HG02852 (cell line): Measurements from ENCODE around the gene NEDD4L.

ENCODE experiments used
- ATAC-seq: cut with Tn5 transposase; IDR thresholded peaks from one replicate; pipeline ENCODE4 v1.9.1; 2021; ENCODE audit warnings: mild to moderate bottlenecking, moderate library complexity; ENCODE audit not compliant: unreplicated experiment

The NEDD4L gene

GRCh38 chr18:58309099-58309498, 265.1 kb downstream of the NEDD4L start:
- ATAC-seq: no peak

GRCh38 chr18:58309610-58310239, 265.7 kb downstream of the NEDD4L start:
- no peak for ATAC-seq

- ATAC-seq: no peak
Observed at GRCh38 chr18:58310517-58310916, 266.5 kb downstream of the NEDD4L start.

- no peak for ATAC-seq
Observed at GRCh38 chr18:58311390-58311789, 267.4 kb downstream of the NEDD4L start.

GRCh38 chr18:58313491-58314032, 269.5 kb downstream of the NEDD4L start:
- no peak for ATAC-seq

- ATAC-seq: no peak
Observed at GRCh38 chr18:58314284-58314683, 270.3 kb downstream of the NEDD4L start.

GRCh38 chr18:58315041-58315440, 271.0 kb downstream of the NEDD4L start:
- no peak for ATAC-seq

GRCh38 chr18:58315739-58316215, 271.8 kb downstream of the NEDD4L start:
- no peak for ATAC-seq

GRCh38 chr18:58316396-58317342, 272.6 kb downstream of the NEDD4L start:
- ATAC-seq: no peak

- no peak for ATAC-seq
Observed at GRCh38 chr18:58319719-58320118, 275.7 kb downstream of the NEDD4L start.

GRCh38 chr18:58320907-58321561, 277.0 kb downstream of the NEDD4L start:
- no peak for ATAC-seq

GRCh38 chr18:58321986-58322385, 278.0 kb downstream of the NEDD4L start:
- no peak for ATAC-seq

- ATAC-seq: no peak
Observed at GRCh38 chr18:58322464-58322863, 278.4 kb downstream of the NEDD4L start.

- no peak for ATAC-seq
Observed at GRCh38 chr18:58323866-58324762, 280.1 kb downstream of the NEDD4L start.

GRCh38 chr18:58324824-58325480, 280.9 kb downstream of the NEDD4L start:
- no peak for ATAC-seq

GRCh38 chr18:58325494-58325893, 281.5 kb downstream of the NEDD4L start:
- ATAC-seq: no peak

- no peak for ATAC-seq
Observed at GRCh38 chr18:58334061-58334460, 290.0 kb downstream of the NEDD4L start.

- ATAC-seq: no peak
Observed at GRCh38 chr18:58335223-58335622, 291.2 kb downstream of the NEDD4L start.

GRCh38 chr18:58335821-58336220, 291.8 kb downstream of the NEDD4L start:
- ATAC-seq: no peak

- ATAC-seq: no peak
Observed at GRCh38 chr18:58336605-58337004, 292.6 kb downstream of the NEDD4L start.
